DMS79 treated with DMSO at 0.1 percent for 48 hours (cell line): ENCODE data around the gene CHRNA5.
"Not testable (repeated sequence)": the region's sequence is repeated elsewhere in the genome, so short reads cannot be mapped to it uniquely, and the experiment has no call there.

ENCODE experiments used
- DNase-seq: peaks from one replicate; lab custom pipeline; 2025; lab: John Stamatoyannopoulos, UW

Gene CHRNA5

GRCh38 chr15:78565951-78566774 lies 843 bp downstream of the CHRNA5 start:
- DNase-seq = peak; percentile 22

GRCh38 chr15:78567531-78567930 lies 2.2 kb downstream of the CHRNA5 start:
- peak; percentile 35 for DNase-seq

- DNase-seq = no peak
Measured at GRCh38 chr15:78570710-78571109, 5.4 kb downstream of the CHRNA5 start.

- no peak for DNase-seq
Measured at GRCh38 chr15:78571382-78571781, 6.1 kb downstream of the CHRNA5 start.

GRCh38 chr15:78573416-78573815 lies 8.1 kb downstream of the CHRNA5 start:
- DNase-seq = no peak

GRCh38 chr15:78574944-78575343 lies 9.6 kb downstream of the CHRNA5 start:
- DNase-seq = no peak

GRCh38 chr15:78597583-78597982 lies 32.3 kb downstream of the CHRNA5 start:
- DNase-seq = no peak

GRCh38 chr15:78598348-78598747 lies 33.0 kb downstream of the CHRNA5 start:
- no peak for DNase-seq

GRCh38 chr15:78599189-78599588 lies 33.9 kb downstream of the CHRNA5 start:
- no peak for DNase-seq

- DNase-seq = no peak
Measured at GRCh38 chr15:78603467-78603866, 38.1 kb downstream of the CHRNA5 start.

- DNase-seq = no peak
Measured at GRCh38 chr15:78604420-78604819, 39.1 kb downstream of the CHRNA5 start.

- no peak for DNase-seq
Measured at GRCh38 chr15:78605201-78605600, 39.9 kb downstream of the CHRNA5 start.

GRCh38 chr15:78605680-78606079 lies 40.4 kb downstream of the CHRNA5 start:
- no peak for DNase-seq

- not testable (repeated sequence) for DNase-seq
Measured at GRCh38 chr15:78609551-78609950, 44.2 kb downstream of the CHRNA5 start.

GRCh38 chr15:78614021-78614420 lies 48.7 kb downstream of the CHRNA5 start:
- DNase-seq = no peak

GRCh38 chr15:78615151-78615589 lies 49.9 kb downstream of the CHRNA5 start:
- no peak for DNase-seq

- no peak for DNase-seq
Measured at GRCh38 chr15:78616506-78616905, 51.2 kb downstream of the CHRNA5 start.

- no peak for DNase-seq
Measured at GRCh38 chr15:78617076-78617475, 51.8 kb downstream of the CHRNA5 start.

- DNase-seq = no peak
Measured at GRCh38 chr15:78617516-78617915, 52.2 kb downstream of the CHRNA5 start.

- no peak for DNase-seq
Measured at GRCh38 chr15:78618064-78618463, 52.7 kb downstream of the CHRNA5 start.

- DNase-seq = peak; percentile 56
Measured at GRCh38 chr15:78618490-78618934, 53.2 kb downstream of the CHRNA5 start.

GRCh38 chr15:78619022-78619950 lies 54.0 kb downstream of the CHRNA5 start:
- no peak for DNase-seq

GRCh38 chr15:78620021-78620526 lies 54.8 kb downstream of the CHRNA5 start:
- DNase-seq = no peak
